WTC11 (cell line): ENCODE results near the gene TMEM205.

Source experiments
- ATF3 ChIP-seq: sonication (generic); formaldehyde crosslinking; conservative IDR thresholded peaks from 2 replicates; pipeline ENCODE4 v1.8.1; 2022; ENCODE audit warnings: mild to moderate bottlenecking, missing genetic modification reagents
- ATF6 ChIP-seq: sonication (generic); formaldehyde crosslinking; IDR thresholded peaks from 2 replicates; pipeline ENCODE4 v1.8.1; 2023; ENCODE audit warnings: mild to moderate bottlenecking, missing genetic modification reagents
- CTCF ChIP-seq: fragments of 200-600 bp; IDR thresholded peaks from 2 replicates; pipeline ENCODE4 v1.8.0; 2022; ENCODE audit warnings: antibody characterized with exemption
- ELF4 ChIP-seq: sonication (generic); formaldehyde crosslinking; IDR thresholded peaks from 2 replicates; pipeline ENCODE4 v1.8.1; 2022; ENCODE audit warnings: low read depth, mild to moderate bottlenecking, moderate library complexity, missing genetic modification reagents
- ESRRA ChIP-seq: sonication (generic); formaldehyde crosslinking; IDR thresholded peaks from 2 replicates; pipeline ENCODE4 v1.8.1; 2022; ENCODE audit warnings: mild to moderate bottlenecking, missing genetic modification reagents, borderline replicate concordance
- GABPB1 ChIP-seq: sonication (generic); formaldehyde crosslinking; IDR thresholded peaks from 2 replicates; pipeline ENCODE4 v1.8.1; 2023; ENCODE audit warnings: mild to moderate bottlenecking, missing genetic modification reagents
- MLX ChIP-seq: sonication (generic); formaldehyde crosslinking; IDR thresholded peaks from 2 replicates; pipeline ENCODE4 v1.8.1; 2023; ENCODE audit warnings: mild to moderate bottlenecking, missing genetic modification reagents, moderate library complexity
- MXD4 ChIP-seq: fragments of 250-450 bp; sonication (Bioruptor Pico); IDR thresholded peaks from 2 replicates; pipeline ENCODE4 v1.8.0; 2021; ENCODE audit warnings: mild to moderate bottlenecking, moderate library complexity, borderline replicate concordance
- PRDM15 ChIP-seq: sonication (generic); formaldehyde crosslinking; IDR thresholded peaks from 2 replicates; pipeline ENCODE4 v1.8.0; 2022; ENCODE audit warnings: missing genetic modification reagents
- SMAD4 ChIP-seq: sonication (generic); formaldehyde crosslinking; IDR thresholded peaks from 2 replicates; pipeline ENCODE4 v1.8.0; 2022; ENCODE audit warnings: mild to moderate bottlenecking, missing genetic modification reagents
- STAT6 ChIP-seq: sonication (generic); formaldehyde crosslinking; conservative IDR thresholded peaks from 2 replicates; pipeline ENCODE4 v1.8.1; 2023; ENCODE audit warnings: mild to moderate bottlenecking, low read depth, missing genetic modification reagents, moderate library complexity
- TEAD4 ChIP-seq: sonication (generic); formaldehyde crosslinking; IDR thresholded peaks from 2 replicates; pipeline ENCODE4 v1.8.0; 2022; ENCODE audit warnings: mild to moderate bottlenecking, missing genetic modification reagents
- TP53 ChIP-seq: sonication (generic); formaldehyde crosslinking; IDR thresholded peaks from 2 replicates; pipeline ENCODE4 v1.8.1; 2023; ENCODE audit warnings: mild to moderate bottlenecking, missing genetic modification reagents
- USF2 ChIP-seq: sonication (generic); formaldehyde crosslinking; IDR thresholded peaks from 2 replicates; pipeline ENCODE4 v1.8.1; 2023; ENCODE audit warnings: mild to moderate bottlenecking, missing genetic modification reagents, moderate library complexity

- TF ChIP-seq CTCF = no peak
- no peak for TF ChIP-seq ATF3 (CRISPR knock-in tag)
- no peak for TF ChIP-seq MLX (CRISPR knock-in tag)
- TF ChIP-seq STAT6 (CRISPR knock-in tag) = no peak
- no peak for TF ChIP-seq GABPB1
- TF ChIP-seq ATF6 (CRISPR knock-in tag) = no peak
- no peak for TF ChIP-seq SMAD4 (CRISPR knock-in tag)
- TF ChIP-seq TEAD4 = no peak
- TF ChIP-seq MXD4 = no peak
- TF ChIP-seq PRDM15 (CRISPR knock-in tag) = no peak
- no peak for TF ChIP-seq ELF4
- no peak for TF ChIP-seq ESRRA (CRISPR knock-in tag)
- no peak for TF ChIP-seq USF2
- no peak for TF ChIP-seq TP53
Observed at GRCh38 chr19:11338569-11339253, 7.4 kb downstream of the TMEM205 start.
